Glomerular endothelial cell (primary cell): ENCODE results near the gene CHCHD3. TPM values are rescaled to one million over a fixed set of nuclear protein-coding genes. Genes with fewer than 3 reads are reported as not detected.

Experiments
- DNase-seq: peaks from one replicate; pipeline ENCODE4 v3.0.0-alpha.2; 2011; ENCODE audit warnings: low read depth, low spot score; ENCODE audit errors: extremely low read depth
- total RNA-seq: library from RNA; depleted of rRNA; stranded (reverse); fragments of >200 nt; gene quantifications from 2 replicates; pipeline ENCODE4 v1.2.3, GENCODE V29; 2015

CHCHD3 gene
- total RNA-seq, 1 donor from 2014 or later, result 42.5 TPM

DNA sequence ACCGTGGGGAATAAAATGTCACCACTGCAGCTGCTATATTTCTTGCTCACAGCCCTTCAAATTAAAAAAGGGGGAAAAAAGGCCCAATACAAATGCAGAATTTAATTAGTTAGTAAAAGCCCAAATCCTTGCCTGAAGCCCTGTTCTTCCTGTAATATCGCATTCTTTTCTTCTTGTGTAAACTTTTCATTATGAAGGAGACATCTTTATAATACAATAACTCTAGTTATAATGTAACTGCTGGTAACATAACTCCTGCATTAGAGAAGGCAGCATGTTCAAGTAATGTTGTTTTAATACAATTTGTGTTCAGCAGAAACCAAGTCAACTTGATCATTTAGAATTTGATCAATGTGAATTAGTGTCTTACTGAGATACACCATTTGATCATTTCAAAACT, 250.9 kb downstream of the CHCHD3 start:
- DNase-seq, result no peak

DNA sequence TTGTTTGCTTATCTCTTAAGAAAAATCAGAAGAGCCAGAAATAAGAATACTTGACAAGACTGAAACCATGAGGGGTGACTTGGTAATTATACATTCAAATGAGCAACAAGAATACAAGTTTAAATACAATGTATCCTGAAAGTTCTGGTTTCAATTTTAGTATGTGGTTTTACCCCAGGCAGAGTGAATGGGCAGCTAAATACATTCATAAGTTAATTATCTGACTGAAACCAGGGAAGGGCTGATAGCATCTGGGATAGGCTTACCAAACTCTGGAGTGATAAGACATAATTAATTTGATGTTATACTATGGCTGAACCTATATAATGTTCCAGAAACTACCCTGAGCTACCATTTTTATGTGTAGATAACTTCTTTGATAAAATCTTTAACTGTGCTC, 253.4 kb downstream of the CHCHD3 start:
- DNase-seq, result no peak

DNA sequence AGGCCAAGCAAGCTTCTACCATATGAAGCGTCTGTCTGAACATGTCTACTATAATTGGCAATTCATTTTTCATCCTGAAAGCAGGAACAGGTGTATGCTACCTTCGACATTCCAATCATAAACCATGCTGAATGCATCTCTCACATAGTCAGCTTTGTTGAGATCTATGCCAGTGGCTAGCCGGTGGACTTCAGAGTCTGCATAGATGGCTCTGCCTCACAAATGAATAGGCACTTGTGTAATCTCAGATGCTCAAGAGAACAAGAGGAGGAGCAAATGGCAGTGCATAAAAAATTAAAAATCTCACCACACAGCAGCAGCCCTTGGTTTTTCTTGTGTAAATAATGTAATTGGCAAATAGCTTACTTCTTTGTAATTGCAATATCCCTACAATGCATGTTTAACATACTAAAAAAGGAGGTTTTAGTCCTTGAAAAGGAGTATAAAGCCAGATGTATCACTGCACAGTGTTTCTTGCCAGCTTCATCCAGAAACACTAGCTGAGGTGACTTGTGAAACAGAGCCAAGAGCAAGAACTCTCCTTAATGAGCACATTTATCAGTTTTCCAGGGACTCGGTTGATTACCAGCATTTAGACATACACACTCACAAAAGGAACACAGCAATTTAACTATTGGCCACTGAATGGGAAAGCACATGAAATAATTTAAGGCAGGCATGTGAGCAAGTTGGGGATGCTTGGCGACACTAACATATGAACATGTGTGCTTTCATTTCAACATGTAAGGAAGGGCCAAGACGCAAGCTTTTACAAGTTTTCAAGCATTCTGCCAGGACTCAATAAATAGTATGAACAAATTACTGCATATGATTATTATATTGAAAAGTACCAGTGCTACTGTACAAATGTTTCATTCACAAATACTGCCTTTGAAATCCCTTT, 255.7 kb downstream of the CHCHD3 start:
- no peak for DNase-seq

DNA sequence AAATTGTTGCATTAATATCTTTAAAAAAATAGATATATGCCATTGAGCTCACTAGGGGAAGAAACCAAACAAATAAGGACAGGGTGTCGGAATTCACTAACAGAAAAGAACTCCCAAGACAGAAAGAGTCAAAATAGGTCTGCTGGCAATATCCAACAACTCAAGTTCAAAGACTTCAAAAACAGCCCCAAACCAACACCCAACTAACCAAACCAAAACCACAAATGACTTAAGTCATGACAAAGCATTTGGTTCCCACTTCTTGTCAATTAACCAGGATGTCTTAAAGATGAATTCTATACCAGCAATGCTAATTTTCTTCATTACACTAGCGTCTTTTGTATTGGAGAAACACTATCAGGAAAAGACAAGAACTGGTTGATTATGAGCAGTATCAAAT, 256.7 kb downstream of the CHCHD3 start:
- DNase-seq, result no peak

DNA sequence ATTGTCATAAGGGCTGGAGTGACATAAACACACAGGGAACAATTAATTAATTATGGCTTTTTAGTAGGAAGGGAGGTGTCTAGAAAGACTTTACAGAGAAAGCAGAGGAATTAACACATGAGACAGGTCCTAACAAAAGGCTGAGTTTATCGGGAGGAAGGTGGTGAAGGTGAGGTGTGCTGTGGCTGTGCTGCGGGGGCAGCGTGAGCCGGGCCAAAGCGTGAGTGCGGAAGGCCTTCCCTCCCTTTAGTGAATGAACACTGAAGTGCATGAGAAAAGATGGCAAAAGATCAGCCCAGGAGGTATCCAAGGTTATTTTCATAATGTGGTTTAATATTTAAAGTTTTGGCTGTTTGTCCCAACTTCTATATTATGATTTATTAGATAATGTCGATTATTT, 262.2 kb downstream of the CHCHD3 start:
- no peak for DNase-seq

DNA sequence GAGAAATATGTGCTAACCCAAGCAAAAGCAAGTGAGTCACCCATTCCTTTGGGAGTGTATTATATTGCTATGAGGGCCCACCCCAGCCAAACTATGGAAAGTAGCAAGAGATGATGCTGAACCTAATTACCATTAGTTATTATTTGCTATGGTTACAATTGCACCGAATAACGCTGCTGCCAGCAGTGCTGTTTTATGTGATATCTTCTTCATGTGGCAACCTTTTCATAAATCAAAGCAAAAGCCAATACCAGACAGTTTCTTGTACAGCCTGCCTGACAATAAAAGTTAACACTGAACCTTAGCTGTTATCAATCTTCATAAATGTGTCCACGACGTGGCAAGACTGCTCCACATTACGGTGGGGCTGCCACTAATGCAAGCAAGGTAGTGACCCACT, 263.9 kb downstream of the CHCHD3 start:
- no peak for DNase-seq

DNA sequence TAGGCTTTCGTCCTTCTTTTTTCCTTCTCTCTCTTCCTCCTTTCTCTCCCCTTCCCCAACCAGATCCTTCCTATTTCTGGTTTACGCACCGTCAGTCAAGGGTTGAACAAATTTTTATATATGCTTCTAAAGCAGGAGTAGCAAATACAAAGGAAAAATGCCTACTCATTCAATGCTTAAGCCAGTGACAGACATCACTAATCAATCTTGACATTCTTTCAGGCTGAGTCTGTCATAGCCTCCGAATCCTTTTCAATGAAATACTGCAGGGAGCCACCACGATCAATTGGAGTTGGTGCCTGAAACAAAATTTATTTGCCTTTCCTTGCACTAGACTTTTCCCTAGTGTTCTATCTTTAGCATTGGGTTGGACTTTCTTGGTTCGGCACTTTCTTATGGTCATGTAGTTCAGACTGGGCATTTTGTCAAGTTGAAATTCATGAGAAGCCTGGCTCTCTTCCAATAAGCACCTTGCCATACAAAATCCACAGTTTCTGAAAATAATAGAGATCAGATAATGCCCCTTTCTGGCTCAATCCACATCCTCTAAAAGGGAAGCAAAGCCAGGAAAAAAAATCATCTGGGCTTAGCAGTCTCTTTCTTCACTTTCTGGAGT, 266.1 kb downstream of the CHCHD3 start:
- no peak for DNase-seq

DNA sequence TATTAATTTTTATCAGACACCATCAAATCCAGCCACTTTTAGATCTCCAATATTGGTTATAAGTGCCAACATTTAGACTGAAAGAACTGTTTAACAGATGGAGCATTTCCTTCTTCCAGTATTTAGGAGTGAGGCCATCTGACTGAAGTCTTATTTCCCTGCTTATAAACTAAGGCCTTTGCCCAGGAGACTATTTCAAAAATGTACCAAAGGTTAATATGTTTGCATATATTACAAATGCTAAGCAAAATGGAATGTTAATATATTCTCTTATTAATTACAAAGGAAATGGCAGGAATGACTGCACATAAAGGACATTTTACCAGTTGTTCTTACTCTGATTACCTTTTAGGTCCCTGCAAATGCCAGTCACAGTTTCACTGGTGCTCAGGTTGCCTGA, 266.8 kb downstream of the CHCHD3 start:
- DNase-seq, result no peak

DNA sequence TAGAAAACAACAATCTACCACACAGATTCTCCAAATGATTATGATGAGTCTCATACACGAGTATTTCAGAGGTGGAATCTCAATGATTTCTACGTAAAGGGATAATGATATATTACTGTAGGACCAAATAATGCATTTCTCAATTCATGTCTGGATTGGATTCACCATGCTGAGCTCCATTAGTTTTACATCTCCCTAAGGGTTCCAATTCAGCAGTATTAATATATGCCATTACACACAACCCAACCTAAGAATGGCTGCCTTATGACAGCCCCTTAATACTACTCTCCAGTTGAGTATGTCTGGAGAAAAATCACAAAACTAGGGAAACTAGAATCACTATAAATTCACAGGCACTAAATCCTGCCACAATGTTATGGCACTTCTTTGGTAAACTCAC, 271.3 kb downstream of the CHCHD3 start:
- DNase-seq, result no peak

DNA sequence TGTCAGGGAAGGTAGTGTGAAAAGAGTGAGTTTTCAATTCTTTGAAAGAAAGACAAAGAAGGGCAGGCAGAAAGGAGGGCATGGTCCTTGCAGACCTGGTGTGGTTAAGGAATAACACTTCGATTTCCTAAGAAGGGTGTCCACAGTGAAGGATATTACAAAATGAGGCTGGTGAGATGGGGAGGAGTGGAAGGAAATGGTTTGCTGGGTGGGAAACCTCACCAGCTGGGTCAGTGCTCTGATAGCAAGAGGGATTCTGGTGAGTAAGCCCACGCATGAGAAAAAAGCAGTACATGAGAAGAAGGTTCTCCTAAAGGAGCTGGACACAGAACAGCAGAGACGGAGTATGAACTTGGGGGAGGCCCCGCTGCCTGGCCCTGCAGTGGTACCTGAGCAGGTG, 275.1 kb downstream of the CHCHD3 start:
- no peak for DNase-seq

DNA sequence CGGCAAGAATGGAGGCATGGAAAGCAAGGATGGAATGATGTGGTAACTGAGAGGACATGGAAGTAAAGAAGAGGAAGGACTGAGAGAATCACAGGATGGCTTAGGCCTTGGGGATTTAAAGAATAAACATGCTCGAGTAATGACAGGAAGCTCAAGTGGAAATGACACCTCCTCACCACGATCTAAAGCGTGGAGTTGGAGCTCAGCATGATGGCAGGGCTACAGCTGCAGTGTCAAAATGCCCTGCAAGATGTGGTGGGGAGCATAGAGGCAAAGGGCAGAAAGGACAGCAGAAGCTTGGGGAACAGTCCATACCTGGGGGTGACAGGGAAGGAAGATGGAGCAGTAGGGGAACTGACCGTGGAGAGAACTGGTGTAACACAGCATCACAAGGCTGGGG, 276.1 kb downstream of the CHCHD3 start:
- no peak for DNase-seq

DNA sequence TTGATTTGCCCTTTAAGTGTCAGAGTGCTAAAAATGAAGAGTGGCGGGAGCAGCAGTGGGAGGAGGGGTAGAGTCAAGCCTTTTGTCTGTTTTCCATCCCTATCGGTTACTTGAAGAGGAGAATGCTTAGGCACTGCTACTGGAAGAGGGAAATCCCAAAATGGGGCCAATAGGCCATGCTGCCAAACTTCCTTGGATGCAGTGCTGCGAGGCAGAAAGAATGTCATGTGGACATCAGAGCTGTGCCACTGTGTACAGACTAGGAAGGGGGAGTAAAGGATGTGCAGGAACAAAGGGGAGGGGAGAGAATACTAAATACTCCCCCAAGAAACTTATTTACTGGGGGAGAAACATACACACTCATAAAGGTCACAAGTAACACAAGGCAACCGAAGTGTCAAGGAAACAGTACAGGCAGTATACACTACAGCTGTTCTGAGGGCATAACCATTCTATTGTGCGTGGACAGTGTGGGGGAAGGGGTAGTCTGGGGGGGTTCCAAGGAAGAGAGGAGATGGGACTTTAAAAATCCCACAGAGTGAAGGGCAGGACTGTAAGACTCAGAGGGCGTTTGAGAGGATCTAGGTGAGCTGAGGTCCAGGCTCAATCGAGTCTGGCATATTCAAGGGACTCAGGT, 276.9 kb downstream of the CHCHD3 start:
- DNase-seq, result no peak

DNA sequence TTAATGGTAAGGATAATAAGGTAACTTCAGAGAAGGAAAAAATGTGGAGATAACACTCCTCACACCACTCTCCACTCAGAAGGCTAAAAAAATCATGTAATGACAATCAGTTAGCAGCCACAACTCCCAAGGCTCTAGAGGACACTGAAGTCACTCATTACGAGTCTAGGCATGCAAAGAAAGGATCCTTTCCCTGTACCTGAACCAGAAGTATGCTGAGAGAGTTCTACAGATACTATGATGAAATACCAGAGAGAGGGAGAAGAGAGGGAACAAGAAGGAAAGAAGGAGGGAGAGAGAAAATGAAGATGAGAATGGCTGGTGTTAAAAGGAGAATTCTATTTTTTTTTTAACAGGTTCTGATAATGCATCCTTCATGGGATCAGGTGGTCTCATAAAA, 281.4 kb downstream of the CHCHD3 start:
- no peak for DNase-seq

DNA sequence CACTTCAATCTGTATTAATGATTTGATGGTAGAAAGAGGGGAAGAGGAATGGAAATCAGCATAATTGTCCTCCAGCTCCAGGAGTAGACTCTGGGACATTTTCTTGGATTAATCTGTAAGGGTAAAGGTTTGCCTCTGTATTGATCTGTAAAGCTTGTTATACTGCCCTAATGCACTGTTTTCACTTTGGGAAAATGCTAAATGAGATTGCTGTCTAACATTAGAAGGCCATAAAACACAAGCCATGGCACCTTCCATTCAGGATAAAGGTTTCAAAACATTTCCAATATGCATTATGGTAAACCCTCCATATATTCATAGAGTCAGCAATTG, 282.8 kb downstream of the CHCHD3 start:
- DNase-seq, result no peak

DNA sequence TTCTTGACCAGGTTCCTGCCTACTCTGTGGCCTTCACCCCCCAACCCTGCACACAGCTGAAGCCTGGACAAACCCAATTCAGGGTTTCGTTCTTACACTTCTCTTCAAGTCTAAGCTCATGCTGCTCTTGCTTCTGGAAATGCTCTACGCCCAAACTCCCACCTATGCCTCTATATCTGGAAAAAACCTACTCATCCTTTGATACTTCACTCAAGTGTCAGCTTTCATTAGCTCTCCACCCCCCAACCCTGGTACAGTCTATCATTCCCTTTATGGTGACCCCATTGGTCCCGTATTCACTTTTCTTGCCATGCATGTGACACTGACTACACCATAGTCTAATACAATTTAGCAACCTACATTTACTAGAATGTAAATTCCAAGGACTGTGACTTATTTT, 284.7 kb downstream of the CHCHD3 start:
- DNase-seq, result no peak

DNA sequence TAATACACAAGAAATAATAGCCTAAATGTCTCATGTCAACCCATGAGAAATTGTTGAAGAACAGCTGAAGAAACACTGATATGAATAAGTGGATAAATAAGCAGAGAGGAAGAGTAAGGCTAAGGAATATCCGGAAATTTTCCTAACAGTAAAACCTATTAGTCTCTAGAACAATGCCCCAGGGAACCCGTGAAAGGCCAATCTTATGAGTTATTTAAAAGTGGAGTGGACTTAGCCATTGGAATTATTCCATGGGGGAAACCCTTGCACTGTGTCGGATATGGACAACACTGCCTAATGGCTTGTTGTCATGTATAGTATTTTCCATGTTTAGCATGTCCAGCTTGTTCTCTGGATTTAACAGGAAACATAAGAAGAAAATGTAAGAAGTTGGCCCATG, 288.4 kb downstream of the CHCHD3 start:
- DNase-seq, result no peak

DNA sequence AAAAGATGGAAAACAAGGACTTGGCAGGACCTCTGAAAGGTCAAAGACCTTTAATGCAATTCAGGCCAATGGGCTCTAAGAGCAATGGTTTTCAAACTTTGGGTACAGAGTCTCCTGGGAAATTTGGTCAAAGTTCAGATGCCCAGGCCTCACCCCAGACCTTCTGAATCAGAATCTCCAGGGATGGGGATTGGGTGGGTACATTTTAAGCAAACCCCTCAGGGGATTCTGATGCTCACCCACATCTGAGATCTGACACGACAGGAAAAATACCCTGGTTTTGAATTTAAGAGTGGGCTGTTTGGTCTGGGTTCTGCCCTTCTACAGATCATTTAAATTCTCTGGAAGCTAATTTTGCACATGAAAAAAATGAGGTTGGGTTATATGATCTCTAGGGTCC, 290.9 kb downstream of the CHCHD3 start:
- no peak for DNase-seq

DNA sequence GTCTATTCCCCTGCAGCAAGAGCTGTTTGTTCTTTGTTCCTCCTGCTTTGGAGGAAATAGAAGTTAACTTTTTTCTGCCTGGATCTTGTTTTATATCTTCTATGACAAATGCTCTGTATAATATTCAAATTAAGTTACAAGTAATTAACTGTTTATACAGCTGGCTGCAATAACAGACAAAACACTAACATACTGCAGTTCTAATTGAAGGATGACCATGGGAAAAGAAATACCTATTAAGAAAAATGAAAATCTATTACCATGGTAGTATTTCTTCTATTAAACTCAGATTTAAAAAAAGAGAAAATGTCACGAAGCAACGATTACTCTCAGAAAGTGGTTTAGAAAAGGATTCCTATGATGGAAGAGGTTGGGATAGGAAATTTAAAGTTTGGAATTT, 291.8 kb downstream of the CHCHD3 start:
- no peak for DNase-seq

DNA sequence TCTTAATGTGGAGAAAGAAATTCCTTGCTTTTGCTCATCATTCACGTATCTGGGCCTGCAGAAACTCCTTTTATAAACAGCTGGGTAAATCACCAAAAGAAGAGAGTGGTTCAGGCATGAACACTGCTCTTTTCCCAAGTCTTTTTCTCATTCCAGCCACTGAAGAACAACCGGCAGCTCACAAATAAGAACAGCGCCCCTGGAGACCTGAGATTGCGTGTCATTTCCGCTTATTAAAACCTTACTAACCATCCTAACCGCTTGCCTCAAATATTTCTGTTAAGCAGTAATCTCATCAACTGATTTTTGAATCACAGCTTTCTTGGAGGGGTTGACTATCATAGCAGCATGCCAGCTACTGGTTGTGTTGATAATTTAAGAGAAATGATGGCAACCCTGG, 292.6 kb downstream of the CHCHD3 start:
- DNase-seq, result no peak

DNA sequence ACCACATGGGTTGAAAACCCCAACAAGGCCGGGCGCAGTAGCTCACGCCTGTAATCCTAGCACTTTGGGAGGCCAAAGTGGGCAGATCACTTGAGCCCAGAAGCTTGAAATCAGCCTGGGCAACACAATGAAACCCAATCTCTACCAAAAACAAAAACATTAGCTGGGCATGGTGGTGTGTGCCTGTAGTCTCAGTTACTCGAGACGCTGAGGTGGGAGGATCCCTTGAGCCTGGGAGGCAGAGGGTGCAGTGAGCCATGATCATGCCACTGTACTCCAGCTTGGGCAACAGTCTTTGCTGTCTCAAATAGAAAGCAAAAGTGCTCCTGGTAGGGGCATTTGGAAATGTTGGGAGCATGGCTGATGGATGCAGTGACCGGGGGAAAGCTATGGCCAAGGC, 296.0 kb downstream of the CHCHD3 start:
- no peak for DNase-seq

DNA sequence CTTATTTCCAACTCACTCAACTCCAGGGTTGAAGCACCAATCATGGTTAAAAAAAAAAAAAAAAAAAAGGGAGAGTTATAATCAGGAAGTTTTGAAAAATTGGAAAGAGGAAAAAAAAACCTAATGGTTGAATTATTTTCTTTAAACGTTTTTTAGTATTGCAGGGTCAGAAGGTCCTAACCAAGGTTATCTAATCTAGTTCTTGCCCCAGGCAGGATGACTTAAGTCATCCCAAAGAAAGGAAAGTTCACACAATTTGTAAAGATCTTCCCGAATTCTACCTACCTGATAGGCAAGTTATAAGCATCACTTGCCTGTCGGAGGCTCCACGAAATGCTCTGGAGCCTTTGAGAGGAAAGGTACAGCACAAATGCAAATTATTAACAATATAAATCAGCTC, 297.5 kb downstream of the CHCHD3 start:
- DNase-seq, result no peak

DNA sequence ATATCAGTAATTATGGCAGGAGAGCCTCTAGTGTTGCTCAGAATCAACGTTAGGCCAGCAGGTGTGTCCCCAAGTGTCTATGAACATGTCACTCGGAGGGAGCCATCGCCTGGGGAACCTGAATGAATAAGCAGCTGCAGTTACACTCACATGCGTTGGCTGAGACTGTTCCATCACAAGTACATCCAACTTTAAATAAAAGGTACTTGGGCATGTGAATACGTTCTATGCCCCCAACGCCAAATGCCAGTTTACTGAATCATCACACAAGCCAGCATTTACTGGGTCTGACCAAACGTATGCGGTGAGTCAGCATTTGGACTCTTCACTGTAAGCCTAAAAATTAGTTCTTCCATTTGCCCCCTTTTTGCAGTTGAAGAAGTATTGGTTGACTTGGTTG, 298.1 kb downstream of the CHCHD3 start:
- DNase-seq, result peak; percentile 14
